HG03520 (cell line): ENCODE results near the gene CSNK1D.
"Not testable (repeated sequence)": the region's sequence is repeated elsewhere in the genome, so short reads cannot be mapped to it uniquely, and the experiment has no call there.

Experiments used
- ATAC-seq: cut with Tn5 transposase; IDR thresholded peaks from one replicate; pipeline ENCODE4 v1.9.1; 2021; ENCODE audit warnings: mild to moderate bottlenecking, moderate library complexity; ENCODE audit not compliant: unreplicated experiment

CSNK1D gene

DNA sequence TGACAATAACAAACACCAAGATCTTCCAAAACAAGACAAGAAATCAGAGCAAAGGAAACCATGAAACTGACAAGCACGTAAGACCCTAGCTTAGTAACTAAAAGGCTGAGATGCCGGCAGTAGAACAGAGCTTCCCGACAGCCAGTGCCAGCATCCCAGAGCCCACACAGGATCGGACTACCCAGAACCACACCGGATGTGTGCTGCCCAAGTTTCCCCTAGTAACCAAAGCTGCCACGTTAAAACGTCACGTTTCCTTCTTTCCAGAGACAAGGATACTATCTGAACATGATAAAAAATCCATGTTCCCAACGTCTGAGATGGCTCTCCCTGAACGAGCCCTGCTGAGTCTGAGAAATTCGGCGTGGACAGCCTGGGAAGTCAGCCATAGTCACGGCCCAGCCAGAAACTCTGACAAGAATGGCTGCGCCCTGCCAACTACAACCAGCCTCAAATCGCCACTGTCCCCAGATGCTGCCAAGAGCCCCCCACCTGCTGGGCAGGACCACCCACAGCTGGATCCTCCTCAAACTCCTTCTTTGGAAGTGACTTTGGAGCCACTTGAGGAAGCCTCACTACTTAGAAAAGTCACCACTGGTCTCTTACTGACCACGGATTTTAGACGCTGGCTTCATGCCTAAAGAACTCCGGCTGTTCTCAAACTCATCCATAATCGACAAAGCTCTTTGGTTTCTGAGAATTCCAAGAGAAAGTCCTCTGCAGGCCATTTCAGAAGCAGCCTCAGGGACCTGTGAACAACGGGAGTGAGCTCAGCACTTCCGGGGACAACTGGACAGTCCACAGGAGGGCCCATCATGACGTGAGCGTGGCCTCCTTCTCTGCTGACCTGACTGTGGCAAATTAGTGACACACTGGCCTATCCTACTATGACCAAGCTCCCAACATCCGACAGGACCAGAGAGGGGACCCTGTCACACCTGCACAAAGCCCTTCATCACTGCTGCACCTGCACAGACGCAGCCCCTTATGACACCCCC lies 77.5 kb downstream of the CSNK1D start:
- no peak for ATAC-seq

DNA sequence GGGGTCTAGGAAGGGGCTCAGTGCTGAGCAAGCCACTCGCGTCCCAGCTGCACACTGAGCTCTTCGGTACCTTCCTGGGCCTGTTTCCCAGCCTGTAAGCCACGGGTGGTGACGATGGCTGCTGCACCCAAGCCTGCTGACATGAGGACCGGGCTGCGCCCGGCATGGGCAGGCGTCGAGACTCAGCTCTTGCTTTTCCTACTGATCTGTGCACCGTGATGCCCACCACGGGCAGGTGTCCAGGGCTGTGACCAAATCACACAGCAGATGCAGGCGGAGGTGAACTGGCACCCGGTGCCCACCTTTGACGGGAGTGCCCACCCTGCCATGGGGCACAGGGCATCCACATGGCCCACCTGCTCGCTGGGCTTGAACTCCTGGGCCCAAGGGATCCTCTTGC lies 78.7 kb downstream of the CSNK1D start:
- ATAC-seq, result no peak

DNA sequence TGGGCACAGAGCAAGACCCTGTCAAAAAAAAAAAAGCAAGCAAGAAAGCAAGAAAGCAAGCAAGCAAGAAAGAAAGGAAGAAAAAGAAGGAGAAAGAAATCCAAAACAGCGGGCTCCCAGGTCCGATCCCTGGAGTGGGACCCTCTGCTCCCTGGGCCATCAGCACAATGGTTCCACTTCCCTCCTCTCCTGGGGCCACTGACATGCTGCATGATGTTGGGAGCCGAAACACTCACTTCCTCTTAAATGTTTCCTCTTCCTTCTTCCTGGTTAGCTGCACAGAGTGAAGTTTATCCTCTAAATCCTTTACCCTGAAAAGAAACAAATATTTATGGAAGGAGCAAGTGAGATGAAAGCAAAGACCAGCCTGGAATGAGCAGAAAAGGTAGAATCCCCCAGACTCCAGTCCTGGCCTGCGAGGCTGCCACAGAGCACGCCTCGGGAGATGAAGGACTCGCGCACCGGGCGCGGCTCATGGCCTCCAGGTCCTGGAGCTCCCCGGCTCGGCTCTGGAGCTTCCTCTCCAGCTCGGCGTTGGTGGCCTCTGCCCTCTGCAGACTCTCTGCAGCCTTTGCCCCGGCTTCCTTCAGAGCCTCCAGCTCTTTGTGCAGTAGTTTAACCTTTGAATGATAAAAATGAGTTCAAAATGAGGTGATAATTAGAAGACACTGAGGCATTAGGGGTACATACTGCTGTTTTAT lies 79.8 kb downstream of the CSNK1D start:
- no peak for ATAC-seq

DNA sequence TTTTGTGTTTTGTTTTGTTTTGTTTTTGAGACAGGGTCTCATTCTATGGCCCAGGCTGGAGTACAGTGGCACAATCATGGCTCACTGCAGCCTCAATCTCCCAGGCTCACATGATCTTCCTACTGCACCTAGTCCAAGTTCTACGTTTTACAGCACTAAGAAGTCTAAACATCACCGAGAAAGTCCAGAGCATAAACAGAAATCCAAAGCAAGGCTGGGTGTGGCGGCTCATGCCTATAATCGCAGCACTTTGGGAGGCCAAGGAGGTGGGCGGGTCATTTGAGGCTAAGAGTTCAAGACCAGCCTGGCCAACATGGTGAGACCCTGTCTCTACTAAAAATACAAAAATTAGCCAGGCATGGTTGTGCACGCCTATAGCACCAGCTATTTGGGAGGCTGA lies 80.5 kb downstream of the CSNK1D start:
- not testable (repeated sequence) for ATAC-seq
